ENCODE results near the gene THBS2. TPM values are rescaled to one million over a fixed set of nuclear protein-coding genes. Genes with fewer than 3 reads are reported as not detected.

THBS2 gene
- total and polyA plus RNA-seq, 2 of the 4 experiments (the other 2 are of a cell fraction), result 97.3 to 113 TPM

DNA sequence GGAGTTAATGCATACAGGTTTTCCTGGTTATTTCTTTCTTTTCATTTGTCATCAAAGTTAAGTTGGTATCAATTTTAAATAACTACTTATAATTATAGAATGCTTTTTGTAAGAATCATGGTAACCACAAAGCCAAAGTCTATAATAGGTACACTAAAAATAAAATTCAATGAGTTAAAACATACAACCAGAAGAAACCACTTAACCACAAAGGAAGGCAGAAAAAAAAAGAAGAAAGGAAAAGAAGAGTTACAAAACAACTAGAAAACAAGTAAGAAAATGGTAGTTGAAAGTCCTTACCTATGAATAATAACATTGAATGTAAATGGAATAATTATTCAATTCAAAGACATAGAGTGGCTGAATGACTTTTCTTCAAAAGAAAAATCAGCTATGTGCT, 45.6 kb downstream of the THBS2 start:
- H3K14ac ChIP-seq (replicated peaks; ENCODE audit: low read depth, low read length), result no peak overlapping the region
- no peak overlapping the region for H4K8ac ChIP-seq (ENCODE audit: low read depth in 2 of 2, low read length in 2 of 2)
- TF ChIP-seq FOS (IDR thresholded peaks at IDR 0.05; ENCODE audit: low read depth, low read length) (no peak), MXI1 (IDR thresholded peaks at IDR 0.05; ENCODE audit: borderline replicate concordance, low read depth, low read length) (no peak), RCOR1 (IDR thresholded peaks at IDR 0.05; ENCODE audit: insufficient replicate concordance, low read length) (no peak)
- H4K20me1 ChIP-seq (ENCODE audit: insufficient read depth, low read length), result no peaks in the 10 kb centered on the region
- dilution Hi-C loops (cut with HindIII; ENCODE audit: low sequenced_read_pairs, unreplicated experiment) (no loop called here), in situ Hi-C loops (cut with MboI; ENCODE audit: low sequenced_read_pairs) (no loop called here), intact Hi-C loops (cut with micrococcal nuclease) (no loop called here)
- ChIA-PET POLR2A (ENCODE audit: unreplicated experiment) (no interaction called here), CTCF (no interaction called here)
- H2BK120ac ChIP-seq (ENCODE audit: low read depth, low read length), result no peak overlapping the region
- BruUV-seq (replicated peaks), result no TSS peak
- no peak overlapping the region for H3K18ac ChIP-seq (ENCODE audit: low read depth, low read length)
- H2AK9ac ChIP-seq (replicated peaks; ENCODE audit: low read depth, low read length, poor library complexity), result no peak overlapping the region
- no peak overlapping the region for H3K4me3 ChIP-seq (ENCODE audit: insufficient read depth, low read depth, low read length)
- no peak overlapping the region for H2AFZ ChIP-seq (replicated peaks; ENCODE audit: low read length, poor library complexity)
- peaks cover 7% of the 10 kb centered on the region; the same call in 1 of the 2 replicates for H3K4me1 ChIP-seq (ENCODE audit: control insufficient read depth, insufficient read depth, low read length)
- no peak overlapping the region for H3K27ac ChIP-seq (ENCODE audit: insufficient read depth, low read length)
- no peak overlapping the region for H4K5ac ChIP-seq (ENCODE audit: low read depth, low read length)
- H3K9me3 ChIP-seq (ENCODE audit: control insufficient read depth, insufficient read depth, low read length), result peaks cover 8% of the 10 kb centered on the region
- H4K91ac ChIP-seq (ENCODE audit: insufficient read depth, low read depth, low read length), result no peak overlapping the region
- H3K9me1 ChIP-seq (ENCODE audit: insufficient read depth, low read length), result no peaks in the 10 kb centered on the region
- H2BK5ac ChIP-seq (ENCODE audit: low read depth, low read length, poor library complexity, severe bottlenecking), result no peak overlapping the region
- no peaks in the 10 kb centered on the region for H3K79me1 ChIP-seq (ENCODE audit: low read depth in 1 of 2, low read length in 2 of 2)
- H3K56ac ChIP-seq (ENCODE audit: extremely low read depth, insufficient read depth, low read length), result no peak overlapping the region
- no peak overlapping the region for H2BK20ac ChIP-seq (ENCODE audit: low read depth, low read length)
- H3K4me2 ChIP-seq (ENCODE audit: low read depth, low read length), result no peak overlapping the region
- DNase-seq (no peak), ATAC-seq (ENCODE audit: low read depth) (no peak)
- H3K23ac ChIP-seq (ENCODE audit: low read depth, low read length), result no peak overlapping the region
- no peak overlapping the region for H2BK15ac ChIP-seq (ENCODE audit: low read depth, low read length)
- H3K4ac ChIP-seq (ENCODE audit: low read depth, low read length), result no peak overlapping the region
- no peak overlapping the region for H3K9ac ChIP-seq (ENCODE audit: low read depth, low read length)
- H2AK5ac ChIP-seq (ENCODE audit: low read depth, low read length), result no peak overlapping the region
- no peaks in the 10 kb centered on the region for H3K36me3 ChIP-seq (ENCODE audit: control insufficient read depth, insufficient read depth, low read length)
- H3K27me3 ChIP-seq (ENCODE audit: control insufficient read depth, insufficient read depth, low read length), result no peaks in the 10 kb centered on the region
